Measurements from ENCODE around the gene SPATA21. TPM values are rescaled to one million over a fixed set of nuclear protein-coding genes. Genes with fewer than 3 reads are reported as not detected.

SPATA21 gene
- total and polyA plus RNA-seq, 12 donors: 0.13 to 3.1 (median 0.16) TPM; not detected in 8

GRCh38 chr1:16438516-16438915 is 1.3 kb upstream of the SPATA21 start:
- TF ChIP-seq POLR2A (IDR thresholded peaks at IDR 0.05): no peak
- TF ChIP-seq, protein P1, sequence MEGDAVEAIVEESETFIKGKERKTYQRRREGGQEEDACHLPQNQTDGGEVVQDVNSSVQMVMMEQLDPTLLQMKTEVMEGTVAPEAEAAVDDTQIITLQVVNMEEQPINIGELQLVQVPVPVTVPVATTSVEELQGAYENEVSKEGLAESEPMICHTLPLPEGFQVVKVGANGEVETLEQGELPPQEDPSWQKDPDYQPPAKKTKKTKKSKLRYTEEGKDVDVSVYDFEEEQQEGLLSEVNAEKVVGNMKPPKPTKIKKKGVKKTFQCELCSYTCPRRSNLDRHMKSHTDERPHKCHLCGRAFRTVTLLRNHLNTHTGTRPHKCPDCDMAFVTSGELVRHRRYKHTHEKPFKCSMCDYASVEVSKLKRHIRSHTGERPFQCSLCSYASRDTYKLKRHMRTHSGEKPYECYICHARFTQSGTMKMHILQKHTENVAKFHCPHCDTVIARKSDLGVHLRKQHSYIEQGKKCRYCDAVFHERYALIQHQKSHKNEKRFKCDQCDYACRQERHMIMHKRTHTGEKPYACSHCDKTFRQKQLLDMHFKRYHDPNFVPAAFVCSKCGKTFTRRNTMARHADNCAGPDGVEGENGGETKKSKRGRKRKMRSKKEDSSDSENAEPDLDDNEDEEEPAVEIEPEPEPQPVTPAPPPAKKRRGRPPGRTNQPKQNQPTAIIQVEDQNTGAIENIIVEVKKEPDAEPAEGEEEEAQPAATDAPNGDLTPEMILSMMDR (IDR thresholded peaks at IDR 0.05): no peak
- Histone ChIP-seq H3K36me3 (replicated peaks in 1 of 2) (peaks cover 0 to 2% of the 10 kb centered on the region in 2 donors), H3K27ac (no peak overlapping the region), H3K27me3 (no peaks in the 10 kb centered on the region), H3K4me3 (no peak overlapping the region), H3K4me1 (replicated peaks in 1 of 2) (peaks cover 0 to 27% of the 10 kb centered on the region in 2 donors), H3K9me3 (replicated peaks in 1 of 3) (no peaks in the 10 kb centered on the region)
- intact Hi-C loops (cut with DNase I): no loop called here
- no peak for DNase-seq
- WGBS, 4 donors: 78 to 89% (median 84%) methylated on average over 2 of the region's 2 CpGs

GRCh38 chr1:16434501-16434900 is 2.7 kb downstream of the SPATA21 start:
- intact Hi-C loops (cut with DNase I): no loop called here
- H3K36me3 ChIP-seq (replicated peaks in 1 of 2): no peaks in the 10 kb centered on the region
- H3K4me1 ChIP-seq (replicated peaks in 1 of 2): no peaks in the 10 kb centered on the region
- no peak for DNase-seq
- no peaks in the 10 kb centered on the region for H3K27me3 ChIP-seq
- no peak overlapping the region for H3K27ac ChIP-seq
- 57 to 63% (median 58%) methylated on average over 2 of the region's 2 CpGs for WGBS, 4 donors
- H3K9me3 ChIP-seq (replicated peaks in 1 of 3): no peaks in the 10 kb centered on the region
- TF ChIP-seq, protein P1 (IDR thresholded peaks at IDR 0.05): no peak
- TF ChIP-seq POLR2A (IDR thresholded peaks at IDR 0.05): no peak
- no peak overlapping the region for H3K4me3 ChIP-seq

- no peak overlapping the region for H3K4me3 ChIP-seq
- TF ChIP-seq POLR2A (IDR thresholded peaks at IDR 0.05): no peak
- no peaks in the 10 kb centered on the region for H3K9me3 ChIP-seq (replicated peaks in 1 of 3)
- DNase-seq: no peak
- no peaks in the 10 kb centered on the region for H3K36me3 ChIP-seq (replicated peaks in 1 of 2)
- WGBS, 4 donors: 88 to 92% (median 89%) methylated on average over 4 of the region's 4 CpGs
- no peaks in the 10 kb centered on the region for H3K4me1 ChIP-seq (replicated peaks in 1 of 2)
- H3K27ac ChIP-seq: no peak overlapping the region
- intact Hi-C loops (cut with DNase I): no loop called here
- no peaks in the 10 kb centered on the region for H3K27me3 ChIP-seq
Measured at GRCh38 chr1:16434007-16434406, 3.2 kb downstream of the SPATA21 start.

- Histone ChIP-seq H3K9me3 (replicated peaks in 1 of 3) (no peaks in the 10 kb centered on the region), H3K36me3 (replicated peaks in 1 of 2) (no peaks in the 10 kb centered on the region), H3K27ac (no peak overlapping the region), H3K27me3 (no peaks in the 10 kb centered on the region), H3K4me1 (replicated peaks in 1 of 2) (no peaks in the 10 kb centered on the region), H3K4me3 (no peak overlapping the region)
- 59 to 65% (median 63%) methylated on average over 9 of the region's 9 CpGs for WGBS, 4 donors
- intact Hi-C loops (cut with DNase I): no loop called here
- no peak for DNase-seq
- no peak for TF ChIP-seq POLR2A (IDR thresholded peaks at IDR 0.05)
- TF ChIP-seq, protein P1 (IDR thresholded peaks at IDR 0.05): no peak
Measured at GRCh38 chr1:16433030-16433429, 4.2 kb downstream of the SPATA21 start.

DNA sequence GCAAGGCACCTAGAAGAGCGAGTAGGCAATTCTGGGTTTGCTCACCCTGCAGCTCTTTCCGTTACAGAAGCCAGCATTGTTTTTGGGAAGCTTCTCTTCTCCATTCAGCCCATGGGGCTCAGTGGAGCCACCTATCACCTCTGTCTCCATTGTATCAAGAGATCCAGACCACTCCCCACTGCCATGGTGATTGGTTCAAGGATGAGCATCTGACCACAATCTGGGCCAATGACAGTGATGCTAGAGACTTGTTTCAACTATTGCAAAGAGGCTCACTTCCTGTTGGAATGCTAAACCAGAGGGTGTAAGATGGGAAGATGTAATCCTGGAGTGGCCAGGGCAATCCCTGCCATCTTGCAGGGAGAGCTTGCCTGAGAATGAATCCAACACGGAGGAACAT is 6.6 kb downstream of the SPATA21 start:
- H3K27ac ChIP-seq: no peak overlapping the region
- DNase-seq: no peak
- intact Hi-C loops (cut with DNase I): no loop called here
- no peaks in the 10 kb centered on the region for H3K4me1 ChIP-seq (replicated peaks in 1 of 2)
- H3K27me3 ChIP-seq: no peaks in the 10 kb centered on the region
- H3K36me3 ChIP-seq (replicated peaks in 1 of 2): no peaks in the 10 kb centered on the region
- TF ChIP-seq POLR2A (IDR thresholded peaks at IDR 0.05): no peak
- TF ChIP-seq, protein P1 (IDR thresholded peaks at IDR 0.05): no peak
- no peaks in the 10 kb centered on the region for H3K9me3 ChIP-seq (replicated peaks in 1 of 3)
- 82 to 90% (median 83%) methylated on average over 3 of the region's 3 CpGs for WGBS, 4 donors
- no peak overlapping the region for H3K4me3 ChIP-seq
